Panc1 (cell line): ENCODE measurements around the gene AGAP1. TPM values are rescaled to one million over a fixed set of nuclear protein-coding genes. Genes with fewer than 3 reads are reported as not detected.

ENCODE experiments used
- ATAC-seq: fragments of 200-7000 bp; cut with Tn5 transposase; 2 replicates; pipeline ENCODE4 v1.9.1; 2020; ENCODE audit warnings: mild to moderate bottlenecking, moderate library complexity
- BruUV-seq: library from RNA; stranded (reverse); fragments of 400-500 nt; replicated peaks from 2 replicates; lab custom pipeline; 2021; lab: Mats Ljungman, UMichigan
- CTCF ChIA-PET: fragments of 300-600 bp; sonication (Branson Sonifier 250); formaldehyde crosslinking; loops from one replicate; lab custom pipeline; 2022; ENCODE audit warnings: antibody characterized with exemption; lab: Charles Lee
- POLR2A ChIA-PET: fragments of 300-600 bp; sonication (Branson Sonifier 250); formaldehyde crosslinking; loops from one replicate; lab custom pipeline; 2022; ENCODE audit warnings: antibody characterized with exemption; lab: Charles Lee
- DNase-seq: peaks from one replicate; pipeline ENCODE4 v3.0.0-alpha.2; 2010; ENCODE audit warnings: low read depth, low spot score
- H3K27ac ChIP-seq: 2 replicates; pipeline ENCODE4 v1.5.1; 2011; ENCODE audit warnings: mild to moderate bottlenecking, low read length, inconsistent platforms
- H3K27me3 ChIP-seq: fragments of 200-500 bp; sonication (Bioruptor generic); 2 replicates; pipeline ENCODE4 v1.6.0; 2014; ENCODE audit warnings: low read length, inconsistent platforms; ENCODE audit not compliant: control insufficient read depth, insufficient read depth
- H3K36me3 ChIP-seq: fragments of 200-500 bp; sonication (Bioruptor generic); 2 replicates; pipeline ENCODE4 v1.5.1; 2014; ENCODE audit warnings: inconsistent platforms, mild to moderate bottlenecking, low read length, moderate library complexity; ENCODE audit not compliant: control insufficient read depth, insufficient read depth
- H3K4me1 ChIP-seq: 2 replicates; pipeline ENCODE4 v1.5.1; 2011; ENCODE audit warnings: inconsistent platforms, mild to moderate bottlenecking, low read length, moderate library complexity; ENCODE audit not compliant: control insufficient read depth, insufficient read depth
- H3K4me3 ChIP-seq, 2 experiments: 2 replicates each; pipeline ENCODE4 v1.5.1; 2011 to 2012; ENCODE audit warnings: low read depth in 2 of 2, low read length in 2 of 2, mild to moderate bottlenecking in 2 of 2, inconsistent platforms in 1 of 2, moderate library complexity in 1 of 2
- H3K9me3 ChIP-seq: fragments of 200-500 bp; sonication (Bioruptor generic); 2 replicates; pipeline ENCODE4 v1.5.1; 2014; ENCODE audit warnings: low read depth, mild to moderate bottlenecking, inconsistent platforms, low read length, moderate library complexity; ENCODE audit not compliant: control insufficient read depth, insufficient read depth
- CTCF ChIP-seq: fragments of 450-650 bp; IDR thresholded peaks from 2 replicates; pipeline ENCODE4 v1.5.1; 2017; ENCODE audit warnings: mild to moderate bottlenecking
- POLR2AphosphoS5 ChIP-seq: IDR thresholded peaks from 2 replicates; pipeline ENCODE4 v1.6.1; 2012; ENCODE audit warnings: mild to moderate bottlenecking, low read depth, low read length, moderate library complexity
- REST ChIP-seq, 2 experiments: IDR thresholded peaks; 2 replicates each; pipeline ENCODE4 v1.6.1; 2011 to 2012; ENCODE audit warnings: low read depth in 2 of 2, control low read depth in 1 of 2, low read length in 1 of 2, mild to moderate bottlenecking in 1 of 2, moderate library complexity in 1 of 2; ENCODE audit not compliant: insufficient read depth in 1 of 2
- SIN3A ChIP-seq: IDR thresholded peaks from 2 replicates; pipeline ENCODE4 v1.6.1; 2012; ENCODE audit warnings: low read depth, mild to moderate bottlenecking, low read length, moderate library complexity, borderline replicate concordance; ENCODE audit not compliant: insufficient read depth
- TCF7L2 ChIP-seq: IDR thresholded peaks from 2 replicates; pipeline ENCODE4 v1.6.1; 2011; ENCODE audit warnings: mild to moderate bottlenecking, low read depth, low read length, inconsistent platforms
- in situ Hi-C: cut with HindIII; loops from 2 replicates; pipeline ENCODE4 v1.10.0; 2016; ENCODE audit warnings: low sequenced_read_pairs, low pct_unique_long_range_greater_than_20kb
- intact Hi-C: fragments of 100-400 bp; cut with micrococcal nuclease; formaldehyde crosslinking; loops from one replicate; pipeline ENCODE4 v1.10.0; 2022; ENCODE audit not compliant: unreplicated experiment
- total RNA-seq: library from RNA; stranded (reverse); gene quantifications from one replicate; pipeline ENCODE4 v1.2.1, GENCODE V29; 2021; ENCODE audit not compliant: unreplicated experiment

AGAP1 gene
- total RNA-seq, 1 experiment from 2014 or later = 38.9 TPM

GRCh38 chr2:235594041-235594440, 100.2 kb downstream of the AGAP1 start:
- CTCF ChIA-PET = interaction anchor here (0.6 to 2.8 kb wide), 16 partner anchors 42 to 1012 kb away, joined by 3 to 29 read pairs (median 4); no protein-coding TSS in a partner anchor
- in situ Hi-C loops (no loop called here), intact Hi-C loops (loop anchor here (2.0 to 10.0 kb wide), 2 partner anchors 89 to 457 kb away; no protein-coding TSS in a partner anchor)
- POLR2A ChIA-PET = no interaction called here
- Histone ChIP-seq H3K27ac (no peak overlapping the region), H3K36me3 (no peaks in the 10 kb centered on the region), H3K4me1 (no peaks in the 10 kb centered on the region), H3K9me3 (no peaks in the 10 kb centered on the region), H3K27me3 (no peaks in the 10 kb centered on the region), H3K4me3 (no peak overlapping the region)
- ATAC-seq (peak; percentile 77), DNase-seq (peak; percentile 15)
- TF ChIP-seq TCF7L2 = no peak
- TF ChIP-seq CTCF = peak; percentile 77; the same call in 1 of the 2 replicates
- TF ChIP-seq POLR2AphosphoS5 = no peak
- BruUV-seq = no TSS peak

GRCh38 chr2:235594964-235595363, 101.1 kb downstream of the AGAP1 start:
- H3K36me3 ChIP-seq = no peaks in the 10 kb centered on the region
- H3K27ac ChIP-seq = no peak overlapping the region
- H3K27me3 ChIP-seq = no peaks in the 10 kb centered on the region
- in situ Hi-C loops = no loop called here
- ATAC-seq (no peak), DNase-seq (no peak)
- H3K4me1 ChIP-seq = no peaks in the 10 kb centered on the region
- no TSS peak for BruUV-seq
- TF ChIP-seq SIN3A = no peak
- no peak for TF ChIP-seq TCF7L2
- no peak for TF ChIP-seq POLR2AphosphoS5
- TF ChIP-seq CTCF = no peak
- no peak for TF ChIP-seq REST (IDR thresholded peaks at IDR 0.05; ENCODE audit: insufficient read depth in 1 of 2, low read depth in 2 of 2, low read length in 1 of 2)
- intact Hi-C loops = loop anchor here (1.0 to 10.0 kb wide), 3 partner anchors 90 to 458 kb away; no protein-coding TSS in a partner anchor
- POLR2A ChIA-PET = no interaction called here
- CTCF ChIA-PET = interaction anchor here (0.7 to 2.8 kb wide), 2 partner anchors 151 to 297 kb away, joined by 6 to 29 read pairs; no protein-coding TSS in a partner anchor
- no peak overlapping the region for H3K4me3 ChIP-seq
- no peaks in the 10 kb centered on the region for H3K9me3 ChIP-seq
